GM21367 (cell line): Measurements from ENCODE around the gene RAI1.
"Not testable (repeated sequence)": the region's sequence is repeated elsewhere in the genome, so short reads cannot be mapped to it uniquely, and the experiment has no call there.

Source experiments
- ATAC-seq: cut with Tn5 transposase; IDR thresholded peaks from one replicate; pipeline ENCODE4 v1.9.1; 2021; ENCODE audit not compliant: unreplicated experiment

Gene RAI1

DNA sequence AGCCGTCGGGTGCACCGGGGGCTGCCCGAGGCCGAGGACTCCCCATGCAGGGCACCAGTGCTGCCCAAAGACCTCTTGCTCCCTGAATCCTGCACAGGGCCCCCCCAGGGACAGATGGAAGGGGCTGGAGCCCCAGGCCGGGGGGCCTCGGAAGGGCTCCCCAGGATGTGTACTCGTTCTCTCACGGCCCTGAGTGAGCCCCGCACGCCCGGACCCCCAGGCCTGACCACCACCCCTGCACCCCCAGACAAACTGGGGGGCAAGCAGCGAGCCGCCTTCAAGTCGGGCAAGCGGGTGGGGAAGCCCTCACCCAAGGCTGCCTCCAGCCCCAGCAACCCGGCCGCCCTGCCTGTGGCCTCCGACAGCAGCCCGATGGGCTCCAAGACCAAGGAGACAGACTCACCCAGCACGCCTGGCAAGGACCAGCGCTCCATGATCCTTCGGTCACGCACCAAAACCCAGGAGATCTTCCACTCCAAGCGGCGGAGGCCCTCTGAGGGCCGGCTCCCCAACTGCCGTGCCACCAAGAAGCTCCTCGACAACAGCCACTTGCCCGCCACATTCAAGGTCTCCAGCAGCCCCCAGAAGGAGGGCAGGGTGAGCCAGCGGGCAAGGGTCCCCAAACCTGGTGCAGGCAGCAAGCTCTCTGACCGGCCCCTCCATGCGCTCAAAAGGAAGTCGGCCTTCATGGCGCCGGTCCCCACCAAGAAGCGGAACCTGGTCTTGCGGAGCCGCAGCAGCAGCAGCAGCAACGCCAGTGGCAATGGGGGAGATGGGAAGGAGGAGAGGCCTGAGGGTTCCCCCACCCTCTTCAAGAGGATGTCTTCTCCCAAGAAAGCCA lies 114.9 kb downstream of the RAI1 start:
- ATAC-seq = no peak

DNA sequence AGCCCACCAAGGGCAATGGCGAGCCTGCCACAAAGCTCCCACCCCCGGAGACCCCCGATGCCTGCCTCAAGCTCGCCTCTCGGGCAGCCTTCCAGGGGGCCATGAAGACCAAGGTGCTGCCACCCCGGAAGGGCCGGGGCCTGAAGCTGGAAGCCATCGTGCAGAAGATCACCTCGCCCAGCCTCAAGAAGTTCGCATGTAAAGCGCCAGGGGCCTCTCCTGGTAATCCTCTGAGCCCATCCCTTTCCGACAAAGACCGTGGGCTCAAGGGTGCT lies 115.5 kb downstream of the RAI1 start:
- ATAC-seq = no peak

DNA sequence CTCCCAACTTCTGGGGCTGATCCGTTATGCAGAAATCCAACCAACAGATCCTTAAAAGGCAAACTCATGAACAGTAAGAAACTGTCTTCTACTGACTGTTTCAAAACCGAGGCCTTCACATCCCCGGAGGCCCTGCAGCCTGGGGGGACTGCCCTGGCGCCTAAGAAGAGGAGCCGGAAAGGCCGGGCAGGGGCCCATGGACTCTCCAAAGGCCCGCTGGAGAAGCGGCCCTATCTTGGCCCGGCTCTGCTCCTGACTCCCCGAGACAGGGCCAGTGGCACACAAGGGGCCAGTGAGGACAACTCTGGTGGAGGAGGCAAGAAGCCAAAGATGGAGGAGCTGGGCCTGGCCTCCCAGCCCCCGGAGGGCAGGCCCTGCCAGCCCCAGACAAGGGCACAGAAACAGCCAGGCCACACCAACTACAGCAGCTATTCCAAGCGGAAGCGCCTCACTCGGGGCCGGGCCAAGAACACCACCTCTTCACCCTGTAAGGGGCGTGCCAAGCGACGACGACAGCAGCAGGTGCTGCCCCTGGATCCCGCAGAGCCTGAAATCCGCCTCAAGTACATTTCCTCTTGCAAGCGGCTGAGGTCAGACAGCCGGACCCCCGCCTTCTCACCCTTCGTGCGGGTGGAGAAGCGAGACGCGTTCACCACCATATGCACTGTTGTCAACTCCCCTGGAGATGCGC lies 116.0 kb downstream of the RAI1 start:
- ATAC-seq = no peak

DNA sequence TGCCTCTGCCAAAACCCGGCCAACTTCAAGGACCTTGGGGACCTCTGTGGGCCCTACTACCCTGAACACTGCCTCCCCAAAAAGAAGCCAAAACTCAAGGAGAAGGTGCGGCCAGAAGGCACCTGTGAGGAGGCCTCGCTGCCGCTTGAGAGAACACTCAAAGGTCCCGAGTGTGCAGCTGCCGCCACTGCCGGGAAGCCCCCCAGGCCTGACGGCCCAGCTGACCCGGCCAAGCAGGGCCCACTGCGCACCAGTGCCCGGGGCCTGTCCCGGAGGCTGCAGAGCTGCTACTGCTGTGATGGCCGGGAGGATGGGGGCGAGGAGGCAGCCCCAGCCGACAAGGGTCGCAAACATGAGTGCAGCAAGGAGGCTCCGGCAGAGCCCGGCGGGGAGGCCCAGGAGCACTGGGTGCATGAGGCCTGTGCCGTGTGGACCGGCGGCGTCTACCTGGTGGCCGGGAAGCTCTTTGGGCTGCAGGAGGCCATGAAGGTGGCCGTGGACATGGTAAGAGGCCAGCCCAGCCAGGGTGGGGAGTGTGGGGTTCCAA lies 116.8 kb downstream of the RAI1 start:
- no peak for ATAC-seq

DNA sequence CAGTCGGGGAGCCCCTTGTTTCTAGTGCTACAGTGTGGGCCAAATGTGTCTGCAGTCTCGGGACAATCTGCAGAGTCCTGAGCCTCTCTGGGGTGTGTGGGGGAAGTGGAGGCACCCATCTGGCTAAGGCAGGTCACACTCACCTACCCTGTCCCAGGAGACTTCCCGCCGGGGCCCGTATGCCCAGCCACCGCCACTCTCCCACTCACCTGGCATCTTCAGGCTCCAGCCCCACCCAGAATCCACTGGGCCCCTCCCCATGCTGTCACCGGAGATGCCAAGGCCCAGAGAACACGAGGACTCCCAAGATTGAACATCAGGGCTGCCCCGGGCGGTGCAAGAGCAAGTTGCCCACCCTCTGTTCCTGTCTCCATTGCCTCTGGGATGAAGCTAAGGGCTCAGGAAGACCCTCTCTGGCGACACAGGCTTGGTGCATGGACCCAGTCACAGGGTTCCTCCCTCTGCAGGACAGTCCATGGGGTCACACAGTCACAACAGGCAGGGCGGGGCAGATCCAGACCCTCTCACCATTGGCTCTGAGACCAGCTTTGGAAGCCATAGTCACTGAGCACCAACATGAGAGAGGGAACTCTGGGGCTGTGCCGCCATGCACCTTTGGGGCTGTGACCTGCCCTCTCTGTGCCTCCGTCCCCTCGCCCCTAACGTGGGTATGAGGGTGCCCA lies 117.5 kb downstream of the RAI1 start:
- ATAC-seq = no peak

DNA sequence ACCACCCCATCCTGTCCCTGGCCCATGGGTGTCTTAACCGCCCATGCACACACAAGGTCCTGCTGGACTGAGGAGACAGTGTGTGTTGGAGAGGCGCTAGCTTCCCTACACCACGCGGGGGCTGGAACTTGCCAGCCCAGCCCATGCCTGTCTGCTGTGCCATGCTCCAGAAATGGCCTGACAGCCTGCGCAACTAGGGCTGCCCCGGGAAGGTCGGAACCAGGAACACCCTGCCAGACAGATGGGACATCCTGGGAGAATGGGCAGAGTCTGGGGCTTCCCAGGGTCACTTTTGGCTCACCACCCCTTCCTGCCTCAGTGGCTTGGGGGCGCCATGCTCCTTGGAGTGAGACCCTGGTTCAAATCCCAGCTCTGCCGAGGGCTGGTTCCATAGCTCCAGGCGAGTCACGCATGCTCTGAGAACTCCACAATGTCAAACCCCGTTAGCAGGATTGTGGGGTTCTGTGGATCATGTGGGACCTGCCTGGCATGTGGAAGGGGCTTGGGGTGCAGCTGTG lies 119.3 kb downstream of the RAI1 start:
- ATAC-seq = no peak

DNA sequence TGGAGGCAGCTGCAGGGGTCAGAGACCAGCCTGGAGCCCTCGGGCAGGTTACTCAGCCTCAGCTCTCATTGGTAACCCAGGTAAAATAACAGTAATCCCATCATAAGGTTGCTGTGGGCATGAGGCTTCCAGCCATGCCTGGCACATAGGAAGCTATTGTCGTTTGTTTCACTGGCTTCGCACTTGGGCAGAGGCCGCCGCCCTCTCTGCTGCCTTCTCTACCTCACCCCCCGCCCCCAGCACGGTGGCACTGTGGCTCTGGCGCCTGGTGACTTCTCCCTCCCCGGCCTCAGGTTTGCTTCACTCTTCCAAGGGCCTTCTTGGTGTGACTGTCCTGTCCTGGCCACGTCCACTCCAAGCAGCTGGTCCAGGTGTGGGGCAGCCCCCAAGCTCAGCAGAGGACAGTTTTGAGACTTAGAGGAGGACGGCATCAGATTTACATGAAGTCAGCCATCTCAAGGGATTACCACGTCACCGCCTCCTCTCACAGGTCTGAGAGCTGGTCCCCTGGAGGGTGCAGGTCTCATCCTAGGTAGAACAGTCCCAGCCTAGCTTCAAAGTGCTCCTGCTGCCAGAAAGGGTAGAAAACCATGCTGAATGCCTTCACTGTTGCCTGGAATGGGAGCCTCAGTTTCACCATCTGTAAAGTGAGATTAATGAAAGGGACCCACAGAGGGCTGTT lies 120.7 kb downstream of the RAI1 start:
- ATAC-seq = no peak

DNA sequence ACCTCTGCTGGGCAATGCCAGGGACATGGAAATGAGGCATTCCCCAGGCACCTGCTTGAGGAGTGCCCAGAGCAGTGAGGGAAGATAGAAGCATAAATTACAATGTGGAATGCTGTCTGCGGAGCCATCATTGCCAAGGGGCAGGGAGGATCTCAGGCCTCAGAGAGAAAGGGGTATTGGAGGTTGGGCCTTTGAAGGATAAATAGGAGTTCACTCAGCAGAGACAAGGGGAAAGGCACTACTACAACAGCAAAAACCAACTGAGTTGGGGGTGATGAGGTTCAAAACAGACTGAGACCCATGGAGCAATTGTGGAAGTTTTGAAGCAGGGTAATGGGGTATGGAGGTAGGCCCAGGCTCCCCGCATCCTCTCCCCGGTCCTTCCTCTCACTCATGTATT lies 122.7 kb downstream of the RAI1 start:
- ATAC-seq = no peak

DNA sequence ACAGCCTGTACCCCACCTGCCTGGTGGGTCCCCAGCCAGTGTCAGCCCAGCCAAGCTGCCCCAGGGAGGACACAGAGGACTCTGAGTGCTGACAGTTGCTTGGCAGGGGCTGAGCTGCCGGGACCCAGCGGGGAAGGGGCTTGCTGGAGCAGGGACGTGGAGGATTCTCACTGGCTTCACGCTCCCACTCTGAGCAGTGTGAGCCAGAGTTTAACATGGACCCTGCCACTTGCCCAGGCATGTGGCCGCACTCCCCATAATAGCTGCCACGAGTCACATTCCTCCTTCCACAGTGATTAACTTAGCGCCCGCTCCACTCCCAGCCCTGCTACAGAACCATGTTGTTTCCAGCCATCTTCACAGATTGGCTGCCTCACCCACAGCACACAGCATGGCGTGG lies 124.3 kb downstream of the RAI1 start:
- ATAC-seq = no peak

DNA sequence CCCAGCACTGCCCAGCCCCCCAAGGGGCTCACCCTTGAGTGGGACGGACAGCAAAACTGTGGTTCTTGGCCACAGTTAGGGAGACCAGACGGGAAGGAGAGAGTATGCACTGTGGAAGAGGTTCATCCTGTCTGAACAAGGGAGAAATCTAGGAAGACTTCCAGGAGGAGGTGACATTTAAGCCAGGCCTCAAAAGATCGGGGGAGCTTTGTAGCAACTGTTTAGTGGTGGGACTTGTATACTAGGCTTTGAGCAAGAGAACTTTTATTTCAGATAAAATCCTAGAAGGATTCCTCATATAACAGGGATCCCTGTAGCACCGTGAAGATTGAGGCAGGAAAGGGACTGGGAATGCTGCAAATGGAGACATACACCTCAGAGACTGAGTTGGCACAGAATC lies 124.8 kb downstream of the RAI1 start:
- no peak for ATAC-seq

DNA sequence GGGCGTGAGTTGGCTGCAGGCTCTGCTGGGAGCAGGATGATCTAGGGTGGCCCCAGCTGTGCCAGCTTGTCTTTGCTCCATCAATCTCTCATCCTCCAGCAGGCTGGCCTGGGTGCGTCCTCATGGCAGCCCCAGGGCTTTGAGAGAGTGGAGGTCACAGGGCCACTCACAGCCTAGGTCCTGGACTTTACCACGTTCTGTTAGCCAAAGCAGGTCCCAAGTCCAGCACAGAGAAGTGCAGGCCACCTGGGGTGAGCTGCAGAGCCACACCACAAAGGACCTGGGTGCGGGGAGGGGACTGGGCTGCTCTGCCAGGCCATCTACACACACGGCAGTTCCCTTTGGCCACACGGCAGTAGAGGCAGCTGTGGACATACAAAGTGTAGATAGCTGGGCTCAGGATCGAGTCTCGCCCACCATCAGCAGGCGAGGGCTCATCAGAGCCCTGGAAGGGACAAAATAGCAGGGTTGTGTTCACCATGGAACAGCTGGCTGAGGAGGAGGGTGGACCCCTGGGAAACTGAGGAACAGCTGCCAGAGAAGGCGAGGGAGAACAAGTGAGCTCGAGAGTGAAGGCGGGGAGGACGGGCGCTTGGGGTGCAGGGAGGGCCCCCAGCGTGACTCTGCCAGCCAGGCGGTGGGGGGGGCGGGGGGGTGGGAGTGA lies 125.5 kb downstream of the RAI1 start:
- ATAC-seq = no peak

DNA sequence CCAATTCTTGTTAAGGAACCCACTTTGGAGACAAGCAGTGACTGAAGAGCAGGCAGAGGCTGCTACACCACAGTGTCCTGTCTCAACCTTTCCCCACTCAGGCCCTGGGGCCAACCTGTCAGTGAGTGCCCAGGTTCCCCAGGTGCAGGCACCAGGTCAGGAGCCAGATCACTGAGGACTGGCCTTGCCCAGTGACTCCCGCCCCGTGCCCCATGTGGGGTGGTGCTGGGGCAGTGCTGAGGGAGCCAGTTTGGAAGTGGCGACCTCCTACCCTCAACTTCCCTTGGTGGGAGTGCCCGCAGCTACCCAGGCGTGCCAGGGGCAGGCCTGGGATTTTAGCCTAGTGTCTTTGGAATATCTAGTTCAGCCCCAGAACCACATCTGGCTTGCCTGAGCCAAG lies 126.2 kb downstream of the RAI1 start:
- no peak for ATAC-seq

DNA sequence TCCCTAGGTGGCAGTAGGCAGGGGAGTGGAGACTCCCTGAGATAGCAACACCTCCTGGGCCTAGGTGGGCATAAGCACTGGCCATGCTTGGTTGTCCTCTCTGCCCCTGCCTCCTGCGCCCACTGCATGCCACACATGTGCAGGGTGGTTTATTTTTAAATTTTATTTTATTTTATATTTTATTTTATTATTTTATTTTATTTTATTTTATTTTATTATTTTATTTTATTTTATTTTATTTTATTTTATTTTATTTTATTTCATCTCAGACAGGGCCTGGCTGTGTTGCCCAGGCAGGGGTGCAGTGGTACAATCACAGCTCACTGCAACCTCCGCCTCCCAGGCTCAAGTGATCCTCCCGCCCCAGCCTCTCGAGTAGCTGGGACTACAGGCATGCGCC lies 126.9 kb downstream of the RAI1 start:
- not testable (repeated sequence) for ATAC-seq

DNA sequence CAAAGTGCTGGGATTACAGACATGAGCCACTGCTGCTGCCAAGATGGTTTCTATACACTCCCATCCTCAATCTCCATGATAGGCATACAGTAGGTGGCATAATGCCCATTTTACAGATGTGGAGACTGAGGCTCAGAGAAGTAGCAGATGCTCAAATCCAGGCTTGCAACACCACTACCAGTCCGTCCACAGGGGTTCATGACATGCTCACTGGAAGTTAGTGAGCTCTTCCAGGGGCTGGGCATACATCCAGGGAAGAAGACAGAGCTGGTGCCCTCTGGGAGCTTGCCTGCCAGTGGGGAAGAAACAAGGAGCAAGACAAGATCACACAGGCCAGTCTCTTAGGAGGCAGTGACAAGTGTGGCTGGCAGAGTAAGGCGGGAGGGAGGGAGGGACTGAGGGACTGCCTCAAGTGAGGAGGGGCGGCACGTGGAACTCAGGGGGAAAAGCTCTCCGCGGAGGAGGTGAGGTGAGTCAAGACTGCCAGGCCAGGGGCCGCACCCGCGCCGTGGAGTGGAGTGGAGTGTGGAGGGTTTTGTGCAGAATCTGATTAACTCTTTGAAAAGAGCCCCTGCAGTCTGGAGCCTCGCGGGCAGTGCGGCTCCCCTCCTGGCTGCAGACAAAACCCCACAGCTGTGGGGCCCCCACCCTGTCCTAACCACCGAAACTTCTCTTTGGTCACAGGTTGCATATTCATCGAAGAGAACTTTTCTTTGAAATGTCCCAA lies 127.6 kb downstream of the RAI1 start:
- no peak for ATAC-seq

DNA sequence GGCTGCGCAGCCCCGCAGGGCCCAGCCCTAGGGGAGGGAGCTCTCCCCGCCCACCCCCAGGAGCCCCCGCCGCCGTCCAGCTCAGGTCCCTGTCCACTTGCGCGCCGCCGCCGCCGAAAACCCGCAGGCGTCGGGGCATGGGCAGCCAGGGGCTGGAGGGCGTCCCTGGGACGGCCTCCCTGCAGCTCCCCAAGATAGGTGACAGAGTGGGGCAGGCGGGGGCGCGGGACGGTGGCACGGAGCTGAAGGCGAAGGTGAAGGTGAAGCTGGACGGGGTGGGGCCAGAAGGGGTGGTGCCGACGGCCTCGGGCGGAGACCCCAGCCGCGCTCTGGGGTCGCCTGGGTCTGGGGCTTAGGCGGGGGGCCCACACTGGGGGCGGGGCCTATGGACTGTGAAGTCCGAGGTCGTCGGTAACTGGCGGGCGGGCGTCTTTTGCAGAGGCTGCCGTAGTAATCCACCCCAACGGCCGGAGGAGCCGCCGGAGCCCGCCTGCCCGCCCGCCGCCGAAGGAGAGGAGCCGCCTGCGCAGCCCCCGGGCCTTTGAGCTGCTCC lies 128.3 kb downstream of the RAI1 start:
- no peak for ATAC-seq

DNA sequence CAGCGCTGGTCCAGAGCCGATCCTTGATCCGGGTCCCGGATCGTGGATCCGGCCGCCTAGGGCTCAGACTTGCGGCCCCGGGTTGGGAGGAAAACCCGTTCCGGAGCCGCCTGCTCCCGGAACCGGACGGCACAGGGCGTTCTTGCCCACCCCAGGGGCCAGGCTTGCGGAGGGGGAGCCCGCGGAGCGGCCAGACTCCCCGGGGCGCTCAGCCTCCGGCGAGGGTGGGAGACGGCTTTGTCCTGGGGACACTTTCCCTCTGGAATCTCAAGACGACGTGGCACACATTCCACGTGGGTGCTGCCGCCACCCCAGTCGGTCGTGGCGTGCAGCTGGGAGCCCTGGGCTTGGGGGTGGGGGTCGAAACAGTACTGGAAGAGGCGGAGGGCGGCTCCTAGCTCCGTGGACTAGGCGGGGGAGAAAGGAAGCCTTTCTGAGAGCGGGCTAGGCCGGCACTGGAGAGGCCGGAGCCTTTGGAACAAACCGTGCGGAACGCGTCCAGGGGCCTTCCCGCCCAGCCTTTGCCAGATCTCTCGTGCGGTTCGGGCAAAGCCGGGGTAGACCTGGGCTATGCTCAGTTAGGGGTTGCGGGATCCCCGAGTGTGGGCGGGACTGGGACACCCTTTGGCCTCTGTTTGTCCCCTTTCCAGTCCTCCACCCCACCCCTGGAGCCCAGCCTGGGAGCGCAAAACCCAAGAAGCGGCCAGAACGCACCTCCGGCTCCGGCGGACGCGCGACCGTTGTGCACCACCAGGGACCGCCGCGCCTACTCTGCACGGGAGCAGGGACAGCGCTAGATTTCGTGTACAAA lies 129.0 kb downstream of the RAI1 start:
- no peak for ATAC-seq

DNA sequence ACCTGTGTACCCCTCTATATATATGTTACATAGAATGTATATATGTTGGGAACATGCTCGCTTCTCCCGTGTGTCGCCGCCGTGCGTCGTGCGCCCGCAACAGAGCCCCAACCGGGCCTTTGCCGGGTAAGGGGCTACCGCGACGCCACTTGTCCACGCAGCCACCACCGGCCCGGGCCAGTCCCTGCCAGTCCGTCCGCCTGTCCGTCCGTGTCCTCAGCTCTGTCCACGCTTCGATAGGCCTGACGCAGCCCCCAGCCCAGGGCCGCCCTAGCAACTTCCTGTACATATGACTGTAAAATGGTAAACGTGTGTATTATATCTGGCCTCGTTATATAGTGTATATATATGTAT lies 129.6 kb downstream of the RAI1 start:
- ATAC-seq = no peak

DNA sequence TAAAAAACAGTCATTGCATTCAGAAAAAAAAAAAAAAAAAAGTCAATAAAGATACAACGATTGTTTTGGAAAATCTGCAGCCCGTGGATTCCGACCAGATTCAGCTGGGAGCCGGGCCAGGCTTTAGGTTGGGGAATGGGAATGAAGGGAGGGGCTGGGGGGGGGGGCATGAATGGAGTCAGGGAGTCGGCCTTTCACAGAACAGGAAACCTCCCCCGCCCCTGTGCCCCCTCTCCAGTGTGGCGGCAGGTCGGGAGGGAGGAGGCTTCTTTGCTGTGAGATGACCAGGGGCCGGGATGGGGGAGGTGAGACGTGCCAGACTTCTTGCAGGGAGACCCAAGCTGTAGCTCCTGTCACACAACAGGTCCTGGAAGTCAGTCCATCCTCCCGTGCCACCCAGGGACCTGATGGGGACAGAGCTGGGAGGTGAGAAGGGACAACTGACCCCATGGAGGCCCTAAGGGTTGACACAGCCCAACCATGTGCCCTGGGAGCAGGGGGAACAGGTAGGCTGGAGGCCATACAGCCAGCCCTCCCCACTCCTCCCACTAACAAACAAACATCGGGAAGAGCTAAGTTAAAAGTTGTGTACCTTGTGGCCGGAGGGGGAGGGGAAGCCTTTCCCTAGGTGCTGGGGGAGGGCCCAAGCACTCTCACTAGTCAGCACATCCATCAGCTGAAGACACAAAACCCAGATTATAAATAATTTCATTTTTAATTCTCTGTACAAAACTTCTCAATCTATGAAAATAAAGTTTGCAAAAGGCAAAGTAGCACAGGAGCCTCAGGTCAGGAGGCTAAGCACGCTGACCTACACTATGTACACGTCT lies 130.3 kb downstream of the RAI1 start:
- no peak for ATAC-seq
